BLaER1 (cell line): ENCODE data around the gene HIVEP3.

Source experiments
- H3K27ac ChIP-seq: shearing (Covaris generic); formaldehyde crosslinking; 2 replicates; pipeline ENCODE4 v1.8.1; 2022
- H3K27me3 ChIP-seq: shearing (Covaris generic); formaldehyde crosslinking; 2 replicates; pipeline ENCODE4 v1.8.1; 2022
- H3K36me3 ChIP-seq: shearing (Covaris generic); formaldehyde crosslinking; 2 replicates; pipeline ENCODE4 v1.8.1; 2022
- H3K4me1 ChIP-seq: shearing (Covaris generic); formaldehyde crosslinking; 2 replicates; pipeline ENCODE4 v1.8.1; 2022
- H3K4me2 ChIP-seq: shearing (Covaris generic); formaldehyde crosslinking; 2 replicates; pipeline ENCODE4 v1.8.1; 2022
- H3K4me3 ChIP-seq: shearing (Covaris generic); formaldehyde crosslinking; 2 replicates; pipeline ENCODE4 v1.8.1; 2022
- H3K9ac ChIP-seq: shearing (Covaris generic); formaldehyde crosslinking; 2 replicates; pipeline ENCODE4 v1.8.1; 2022
- H3K9me3 ChIP-seq: shearing (Covaris generic); formaldehyde crosslinking; 2 replicates; pipeline ENCODE4 v1.8.1; 2022
- H4K20me1 ChIP-seq: shearing (Covaris generic); formaldehyde crosslinking; 2 replicates; pipeline ENCODE4 v1.8.1; 2022
- Cebpa-rat ChIP-seq: shearing (Covaris generic); IDR thresholded peaks from 2 replicates; pipeline ENCODE4 v1.8.1; 2022

The HIVEP3 gene

DNA sequence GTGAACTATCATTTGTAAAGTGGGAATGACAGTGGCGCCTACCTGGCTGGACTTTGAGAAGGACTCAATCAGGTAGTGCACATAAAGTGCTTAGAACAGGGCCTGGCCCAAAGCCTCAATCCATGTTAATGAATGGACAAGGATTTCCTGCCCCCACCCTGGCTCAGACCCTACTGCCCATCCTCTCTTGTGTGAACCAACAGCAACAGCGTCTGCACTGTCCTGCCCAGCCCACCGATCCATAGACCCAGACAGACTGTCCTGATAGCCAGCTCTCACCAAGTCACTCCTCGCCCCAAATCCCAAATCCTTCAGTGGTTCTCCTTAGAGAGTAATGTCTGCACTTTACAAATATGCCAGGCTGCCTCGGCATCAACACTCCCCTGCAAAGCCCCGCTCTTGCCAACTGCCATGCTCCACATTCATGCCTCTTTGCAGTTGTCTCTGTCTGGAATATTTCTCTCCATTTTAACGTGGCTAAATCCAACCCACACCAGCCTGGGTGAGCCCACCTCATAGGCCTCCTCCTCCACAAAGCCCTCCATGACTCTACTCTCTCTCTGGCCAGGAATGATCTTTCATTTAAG is 276.7 kb downstream of the HIVEP3 start:
- no peaks in the 10 kb centered on the region for H3K36me3 ChIP-seq
- H3K4me2 ChIP-seq = peak overlapping the region; percentile 74
- H3K4me3 ChIP-seq = no peak overlapping the region
- H3K27me3 ChIP-seq = no peaks in the 10 kb centered on the region
- peaks cover 94% of the 10 kb centered on the region for H3K4me1 ChIP-seq
- TF ChIP-seq Cebpa-rat = no peak
- H4K20me1 ChIP-seq = no peaks in the 10 kb centered on the region
- H3K27ac ChIP-seq = peak overlapping the region; percentile 62
- no peak overlapping the region for H3K9ac ChIP-seq
- no peaks in the 10 kb centered on the region for H3K9me3 ChIP-seq

DNA sequence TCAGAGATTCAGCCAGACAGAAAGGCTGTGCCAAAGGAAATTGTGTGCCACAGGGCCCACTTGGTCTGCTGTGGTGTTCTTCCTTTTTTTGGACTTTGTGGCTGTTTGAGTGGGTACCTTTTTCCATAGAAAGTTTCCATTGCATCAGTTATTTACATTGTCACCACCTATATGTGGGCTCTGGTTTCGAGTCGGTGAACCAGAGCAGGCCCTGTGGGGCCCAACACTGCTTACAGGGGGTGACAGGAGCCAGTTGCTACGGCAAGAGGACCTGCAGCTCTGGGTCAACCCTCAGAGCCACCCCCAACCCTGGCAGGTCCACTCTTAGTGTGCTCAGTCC is 277.3 kb downstream of the HIVEP3 start:
- H3K9ac ChIP-seq = peak overlapping the region; percentile 36
- peak overlapping the region; percentile 74 for H3K4me2 ChIP-seq

DNA sequence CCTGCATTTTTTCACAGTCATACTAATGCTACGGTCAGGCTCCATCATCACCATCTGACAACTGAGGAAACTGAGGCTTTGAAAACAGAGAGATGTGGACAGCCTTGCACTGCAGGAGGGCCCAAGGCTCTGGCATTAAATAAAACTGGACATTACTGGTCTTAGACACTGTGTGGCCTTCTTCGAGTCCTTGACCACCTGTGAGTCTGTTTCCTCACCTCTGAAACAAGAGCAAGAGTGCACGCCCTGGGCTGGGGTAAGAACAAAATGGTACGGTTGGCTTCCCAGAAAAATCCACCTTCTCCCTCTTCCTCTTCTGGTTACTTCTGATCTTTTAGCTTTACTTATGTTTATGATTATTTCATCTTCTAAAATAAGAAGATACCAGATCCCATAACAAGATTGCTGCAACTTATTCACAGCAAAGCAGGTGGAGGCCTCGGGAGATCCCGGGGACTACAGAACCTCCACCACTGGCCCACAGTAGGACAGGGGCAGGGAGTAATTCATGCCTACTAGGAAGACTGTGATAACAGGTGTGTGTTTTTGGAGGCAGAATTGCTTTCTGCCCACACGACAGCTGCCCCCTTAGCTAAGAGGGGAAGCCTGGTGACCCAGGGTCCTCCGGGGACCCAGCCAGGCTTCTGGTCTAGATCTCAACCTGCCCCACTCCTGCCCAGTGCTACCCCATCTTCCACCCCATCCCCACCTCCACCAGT is 277.8 kb downstream of the HIVEP3 start:
- TF ChIP-seq Cebpa-rat = no peak
- Histone ChIP-seq H3K4me2 (peak overlapping the region; percentile 74), H3K9ac (peak overlapping the region; percentile 36), H4K20me1 (no peaks in the 10 kb centered on the region), H3K36me3 (no peaks in the 10 kb centered on the region), H3K4me3 (no peak overlapping the region), H3K4me1 (peaks cover 89% of the 10 kb centered on the region), H3K27me3 (no peaks in the 10 kb centered on the region), H3K9me3 (no peaks in the 10 kb centered on the region), H3K27ac (peak overlapping the region; percentile 62)

More for the DNA sequence above, 277.3 kb downstream of the HIVEP3 start:
- Histone ChIP-seq H3K27ac (peak overlapping the region; percentile 62), H3K9me3 (no peaks in the 10 kb centered on the region), H3K27me3 (no peaks in the 10 kb centered on the region), H3K4me3 (no peak overlapping the region), H3K4me1 (peaks cover 94% of the 10 kb centered on the region), H4K20me1 (no peaks in the 10 kb centered on the region), H3K36me3 (no peaks in the 10 kb centered on the region)
- TF ChIP-seq Cebpa-rat = no peak

DNA sequence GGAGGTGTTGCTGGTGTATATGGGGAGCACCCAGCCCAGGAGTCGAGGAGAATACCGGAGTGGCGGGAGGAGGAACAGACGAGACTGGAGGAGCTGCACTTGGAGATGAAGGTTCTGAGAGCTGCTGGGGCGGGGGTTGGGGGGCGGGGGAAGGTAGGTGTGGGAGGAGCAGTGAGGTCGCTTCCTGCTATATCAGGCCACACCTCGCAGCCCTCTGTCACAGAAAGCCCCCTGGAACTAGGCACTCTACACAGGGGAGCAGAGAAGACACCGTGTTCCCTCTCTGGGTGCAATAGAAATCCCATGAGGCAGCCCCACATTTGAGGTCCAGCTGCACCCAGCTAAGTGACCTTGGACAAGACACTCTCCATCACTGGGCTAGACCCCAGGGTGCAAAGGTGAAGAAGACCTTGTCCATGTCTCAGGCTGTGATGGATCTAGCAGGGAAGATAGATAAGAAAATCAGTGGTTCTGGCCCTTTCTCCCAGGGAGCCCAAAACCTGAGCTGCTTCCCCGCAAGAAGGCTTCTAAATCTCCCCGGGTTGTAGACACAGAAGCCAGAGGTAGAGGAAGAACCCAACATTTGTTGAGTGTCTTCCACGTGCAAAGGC is 278.5 kb downstream of the HIVEP3 start:
- H4K20me1 ChIP-seq = no peaks in the 10 kb centered on the region
- no peaks in the 10 kb centered on the region for H3K9me3 ChIP-seq
- peak overlapping the region; percentile 74 for H3K4me2 ChIP-seq
- H3K9ac ChIP-seq = no peak overlapping the region
- peaks cover 82% of the 10 kb centered on the region for H3K4me1 ChIP-seq
- H3K27me3 ChIP-seq = no peaks in the 10 kb centered on the region
- no peak overlapping the region for H3K4me3 ChIP-seq
- peak overlapping the region; percentile 62; the same call in 1 of the 2 replicates for H3K27ac ChIP-seq
- TF ChIP-seq Cebpa-rat = no peak
- H3K36me3 ChIP-seq = no peaks in the 10 kb centered on the region

DNA sequence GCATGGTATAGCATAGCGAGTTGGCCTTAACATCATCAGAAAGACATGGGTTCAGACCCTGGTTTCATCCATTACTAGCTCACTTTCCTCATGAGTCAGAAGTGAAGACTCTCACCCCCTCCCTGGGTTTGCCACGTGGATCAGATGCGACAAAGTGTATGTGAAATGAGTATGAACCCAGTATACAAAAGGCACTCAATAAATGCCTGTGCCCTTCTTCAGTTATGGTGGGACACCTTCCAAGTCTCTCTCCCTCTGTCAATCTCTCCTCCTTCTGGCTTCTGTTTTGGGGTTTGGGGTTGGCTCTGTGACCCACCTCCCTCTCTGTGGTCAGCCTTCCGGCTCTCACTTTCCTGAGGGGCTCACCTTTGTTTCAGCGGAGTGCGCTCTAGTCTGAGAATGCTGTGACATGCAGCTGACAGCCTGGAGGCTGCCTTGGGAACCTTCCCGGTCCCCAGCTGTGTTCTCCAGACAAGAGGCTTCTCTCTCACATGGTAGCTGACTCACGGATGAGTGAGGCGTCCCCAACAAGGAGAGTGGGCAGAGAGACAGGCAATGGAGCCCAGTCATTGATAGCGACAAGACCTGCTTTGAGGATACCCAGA is 279.3 kb downstream of the HIVEP3 start:
- no peaks in the 10 kb centered on the region for H4K20me1 ChIP-seq
- no peaks in the 10 kb centered on the region for H3K27me3 ChIP-seq
- H3K4me1 ChIP-seq = peaks cover 74% of the 10 kb centered on the region
- no peak overlapping the region for H3K4me3 ChIP-seq
- H3K27ac ChIP-seq = peak overlapping the region; percentile 30; the same call in 1 of the 2 replicates
- H3K9ac ChIP-seq = no peak overlapping the region
- no peaks in the 10 kb centered on the region for H3K36me3 ChIP-seq
- no peak for TF ChIP-seq Cebpa-rat
- no peaks in the 10 kb centered on the region for H3K9me3 ChIP-seq
- H3K4me2 ChIP-seq = peak overlapping the region; percentile 66

DNA sequence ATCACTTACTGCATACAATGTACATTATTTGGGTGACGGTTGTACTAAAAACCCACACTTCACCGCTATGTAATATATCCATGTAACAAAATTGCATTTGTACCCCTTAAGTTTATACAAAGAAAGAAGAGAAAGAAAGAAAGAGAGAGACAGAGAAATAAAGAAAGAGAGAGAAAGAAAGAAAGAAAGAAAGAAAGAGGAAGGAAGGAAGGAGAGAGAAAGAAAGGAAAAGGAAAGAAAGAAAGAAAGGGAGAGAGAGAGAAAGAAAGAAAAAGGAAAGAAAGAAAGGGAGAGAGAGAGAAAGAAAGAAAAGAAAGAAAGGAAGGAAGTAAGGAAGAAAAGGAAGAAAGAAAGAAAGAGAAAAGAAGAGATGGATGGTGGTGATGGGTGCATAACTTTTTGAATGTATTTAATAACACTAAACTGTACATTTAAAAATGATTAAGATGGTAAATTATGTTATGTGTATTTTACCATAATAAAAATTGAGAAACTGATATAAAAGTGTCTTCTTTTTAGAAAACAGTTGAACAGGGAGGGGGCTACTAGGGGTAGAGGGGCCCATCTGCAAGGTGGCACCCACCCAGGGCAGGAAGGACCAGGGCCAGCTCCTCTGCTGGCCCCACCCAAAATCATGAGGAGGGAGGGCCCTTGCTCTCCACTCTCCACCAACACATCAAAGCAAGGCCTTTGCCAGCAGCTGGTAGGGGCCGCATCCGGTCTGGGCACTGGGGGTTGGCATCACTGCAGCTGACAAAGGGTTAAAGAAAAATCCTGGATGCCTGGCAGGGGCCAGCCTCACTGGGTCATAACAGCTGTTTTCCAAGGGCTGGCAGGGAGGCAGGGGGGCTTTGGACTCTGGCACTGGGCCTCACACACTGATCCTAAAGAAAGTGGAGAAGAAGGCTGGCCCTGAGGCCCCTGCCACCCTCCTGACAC is 280.4 kb downstream of the HIVEP3 start:
- no peak for TF ChIP-seq Cebpa-rat
- H4K20me1 ChIP-seq = no peaks in the 10 kb centered on the region
- H3K4me1 ChIP-seq = peaks cover 67% of the 10 kb centered on the region
- peak overlapping the region; percentile 30; the same call in 1 of the 2 replicates for H3K27ac ChIP-seq
- peak overlapping the region; percentile 66 for H3K4me2 ChIP-seq
- no peak overlapping the region for H3K4me3 ChIP-seq
- H3K27me3 ChIP-seq = no peaks in the 10 kb centered on the region
- no peaks in the 10 kb centered on the region for H3K36me3 ChIP-seq
- H3K9ac ChIP-seq = no peak overlapping the region
- H3K9me3 ChIP-seq = no peaks in the 10 kb centered on the region

DNA sequence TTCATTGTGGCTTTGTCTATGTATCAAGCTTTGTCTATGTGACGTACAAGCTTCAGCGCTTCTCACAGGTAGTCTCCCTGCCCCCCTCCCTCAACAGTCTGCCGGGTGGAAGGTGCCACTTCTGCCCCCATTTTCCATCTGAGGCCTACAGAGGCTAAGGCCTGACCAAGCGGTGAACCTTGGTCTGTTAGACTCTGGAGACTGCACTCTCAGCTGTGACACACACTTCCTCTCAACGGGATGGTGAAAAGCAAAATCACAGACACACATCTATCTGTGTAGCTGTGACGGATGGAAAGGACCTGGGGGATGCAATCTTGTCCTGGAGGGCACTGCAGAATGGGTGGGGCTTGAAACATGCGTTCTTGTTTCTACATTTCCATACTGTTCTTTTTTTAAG is 281.4 kb downstream of the HIVEP3 start:
- H3K4me1 ChIP-seq = peaks cover 63% of the 10 kb centered on the region
- no peak overlapping the region for H3K27ac ChIP-seq
- no peaks in the 10 kb centered on the region for H4K20me1 ChIP-seq
- H3K27me3 ChIP-seq = no peaks in the 10 kb centered on the region
- H3K9ac ChIP-seq = no peak overlapping the region
- no peaks in the 10 kb centered on the region for H3K9me3 ChIP-seq
- no peak for TF ChIP-seq Cebpa-rat
- H3K4me3 ChIP-seq = no peak overlapping the region
- peak overlapping the region; percentile 51 for H3K4me2 ChIP-seq
- no peaks in the 10 kb centered on the region for H3K36me3 ChIP-seq

DNA sequence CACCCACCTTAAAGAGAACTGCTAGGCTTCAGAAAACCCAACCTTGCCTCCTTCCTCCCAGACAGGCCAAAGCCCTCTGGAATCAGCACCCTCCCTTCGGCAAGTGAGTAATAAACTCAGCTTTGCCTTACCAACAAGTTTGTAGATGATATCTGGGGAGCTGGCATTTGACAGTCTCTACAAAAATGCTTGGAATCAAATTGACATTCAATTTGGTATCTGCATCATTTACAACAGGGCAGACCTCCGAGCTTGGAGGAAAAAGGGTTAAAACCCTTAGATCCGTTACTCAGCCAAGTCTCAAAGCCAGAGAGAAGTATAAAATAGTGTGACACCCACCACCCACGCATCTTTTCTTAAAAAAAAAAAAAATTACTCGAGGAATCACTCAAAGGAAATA is 285.0 kb downstream of the HIVEP3 start:
- Histone ChIP-seq H3K27me3 (no peaks in the 10 kb centered on the region), H3K4me3 (no peak overlapping the region), H3K9me3 (no peaks in the 10 kb centered on the region), H3K9ac (no peak overlapping the region), H3K36me3 (no peaks in the 10 kb centered on the region), H3K4me2 (no peak overlapping the region), H3K27ac (no peak overlapping the region), H3K4me1 (peaks cover 27% of the 10 kb centered on the region), H4K20me1 (no peaks in the 10 kb centered on the region; the same call in 1 of the 2 replicates)
- TF ChIP-seq Cebpa-rat = no peak
